ENCODE measurements around the gene TMEM33. TPM values are rescaled to one million over a fixed set of nuclear protein-coding genes. Genes with fewer than 3 reads are reported as not detected.
A peak's percentile ranks its signal among the peaks of the same experiment; 100 is the strongest.
"Not testable (repeated sequence)": the region's sequence is repeated elsewhere in the genome, so short reads cannot be mapped to it uniquely, and the experiment has no call there.

The TMEM33 gene, protein sequence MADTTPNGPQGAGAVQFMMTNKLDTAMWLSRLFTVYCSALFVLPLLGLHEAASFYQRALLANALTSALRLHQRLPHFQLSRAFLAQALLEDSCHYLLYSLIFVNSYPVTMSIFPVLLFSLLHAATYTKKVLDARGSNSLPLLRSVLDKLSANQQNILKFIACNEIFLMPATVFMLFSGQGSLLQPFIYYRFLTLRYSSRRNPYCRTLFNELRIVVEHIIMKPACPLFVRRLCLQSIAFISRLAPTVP
- 30.8 and 46.0 TPM in 2 replicates for total RNA-seq (2014; rRNA removed; shearing (Covaris generic))

DNA sequence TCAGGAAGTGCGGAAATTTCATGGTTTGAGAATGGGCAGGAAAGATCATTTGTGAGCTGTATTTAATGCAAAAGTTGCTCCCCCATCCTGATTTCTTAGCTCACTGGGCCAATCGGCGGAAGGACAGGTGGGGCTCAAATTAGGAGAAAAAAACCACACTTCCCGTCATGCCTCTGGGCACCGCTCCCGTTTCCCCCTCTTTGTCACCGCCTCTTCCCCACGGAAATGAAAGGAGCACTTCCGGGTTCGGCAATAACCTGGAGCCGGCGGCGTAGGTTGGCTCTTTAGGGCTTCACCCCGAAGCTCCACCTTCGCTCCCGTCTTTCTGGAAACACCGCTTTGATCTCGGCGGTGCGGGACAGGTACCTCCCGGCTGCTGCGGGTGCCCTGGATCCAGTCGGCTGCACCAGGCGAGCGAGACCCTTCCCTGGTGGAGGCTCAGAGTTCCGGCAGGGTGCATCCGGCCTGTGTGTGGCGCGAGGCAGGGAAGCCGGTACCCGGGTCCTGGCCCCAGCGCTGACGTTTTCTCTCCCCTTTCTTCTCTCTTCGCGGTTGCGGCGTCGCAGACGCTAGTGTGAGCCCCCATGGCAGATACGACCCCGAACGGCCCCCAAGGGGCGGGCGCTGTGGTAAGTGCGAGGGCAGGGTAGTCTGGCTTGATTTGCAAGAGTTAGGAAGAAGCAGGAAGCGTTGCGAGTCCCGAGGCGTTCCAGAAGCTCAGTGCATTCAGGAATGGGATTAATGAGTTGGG, at the start of gene TMEM33:
TMEM33 (plus strand) TSS at position 529 of the 751 bp plus-strand sequence; CDS start at position 585, 56 bp downstream.
- DNase-seq (ENCODE audit: low read depth in 1 of 2, low spot score in 2 of 2), result peak; percentile 72 to 77
- Histone ChIP-seq H3K9me3 (replicated peaks) (no peaks in the 10 kb centered on the region), H3K4me3 (peak within 1 kb of the TSS; percentile 70), H3K27ac (peak within 1 kb of the TSS; percentile 25), H3K36me3 (peaks cover 6% of the 10 kb centered on the region), H3K27me3 (replicated peaks) (no peaks in the 10 kb centered on the region), H3K4me1 (replicated peaks) (peaks cover 4% of the 10 kb centered on the region; the same call in 1 of the 2 replicates)

DNA sequence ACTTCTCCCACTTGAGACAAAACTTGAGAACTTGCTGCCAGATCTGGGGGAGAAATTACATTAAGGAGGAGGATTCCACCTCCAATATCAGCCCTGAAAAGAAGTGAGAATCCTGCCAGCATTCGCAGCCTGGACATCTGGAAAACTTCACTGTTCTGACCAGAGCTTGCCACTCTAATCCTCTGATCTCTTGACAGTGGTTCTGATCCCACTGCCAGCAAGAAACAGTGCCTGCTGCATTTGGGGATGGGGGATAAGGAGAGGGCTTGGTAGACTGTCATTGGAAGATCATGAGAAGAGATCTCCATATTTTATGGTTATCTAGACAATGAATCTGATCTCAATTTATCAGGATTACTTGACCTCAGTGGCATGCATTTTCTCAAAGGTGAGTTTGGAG, 49.8 kb upstream of the TMEM33 start:
- Histone ChIP-seq H3K4me1 (replicated peaks) (0 out of 2 replicates have a peak, but pooled peaks cover 7% of the 10 kb centered on the region), H3K4me3 (no peak overlapping the region), H3K27ac (no peak overlapping the region), H3K9me3 (replicated peaks) (no peaks in the 10 kb centered on the region), H3K27me3 (replicated peaks) (peaks cover 20% of the 10 kb centered on the region), H3K36me3 (no peaks in the 10 kb centered on the region)
- no peak for DNase-seq (ENCODE audit: low read depth in 1 of 2, low spot score in 2 of 2)

DNA sequence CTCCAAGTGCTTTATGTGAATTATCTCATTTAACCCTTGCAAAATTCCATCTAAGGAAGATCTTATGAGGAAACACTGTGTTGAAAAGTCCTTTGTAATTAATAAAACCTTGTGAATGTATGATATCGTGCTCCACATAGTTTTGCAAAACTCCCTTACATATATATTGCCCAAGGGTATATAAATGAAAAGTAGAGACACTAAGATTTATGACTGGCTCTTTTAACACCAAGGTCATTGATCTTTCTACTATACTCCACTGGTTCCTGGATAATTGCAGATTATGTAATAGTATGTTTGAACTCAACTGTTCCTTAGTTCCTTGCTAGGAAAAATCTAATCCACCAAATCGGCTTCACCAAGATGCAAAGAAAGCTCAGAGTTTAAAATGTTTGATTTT, 48.0 kb upstream of the TMEM33 start:
- Histone ChIP-seq H3K4me1 (replicated peaks) (0 out of 2 replicates have a peak, but pooled peaks cover 2% of the 10 kb centered on the region), H3K4me3 (no peak overlapping the region), H3K9me3 (replicated peaks) (no peaks in the 10 kb centered on the region), H3K27me3 (replicated peaks) (peaks cover 7% of the 10 kb centered on the region), H3K27ac (no peak overlapping the region), H3K36me3 (no peaks in the 10 kb centered on the region)
- DNase-seq (ENCODE audit: low read depth in 1 of 2, low spot score in 2 of 2), result no peak

DNA sequence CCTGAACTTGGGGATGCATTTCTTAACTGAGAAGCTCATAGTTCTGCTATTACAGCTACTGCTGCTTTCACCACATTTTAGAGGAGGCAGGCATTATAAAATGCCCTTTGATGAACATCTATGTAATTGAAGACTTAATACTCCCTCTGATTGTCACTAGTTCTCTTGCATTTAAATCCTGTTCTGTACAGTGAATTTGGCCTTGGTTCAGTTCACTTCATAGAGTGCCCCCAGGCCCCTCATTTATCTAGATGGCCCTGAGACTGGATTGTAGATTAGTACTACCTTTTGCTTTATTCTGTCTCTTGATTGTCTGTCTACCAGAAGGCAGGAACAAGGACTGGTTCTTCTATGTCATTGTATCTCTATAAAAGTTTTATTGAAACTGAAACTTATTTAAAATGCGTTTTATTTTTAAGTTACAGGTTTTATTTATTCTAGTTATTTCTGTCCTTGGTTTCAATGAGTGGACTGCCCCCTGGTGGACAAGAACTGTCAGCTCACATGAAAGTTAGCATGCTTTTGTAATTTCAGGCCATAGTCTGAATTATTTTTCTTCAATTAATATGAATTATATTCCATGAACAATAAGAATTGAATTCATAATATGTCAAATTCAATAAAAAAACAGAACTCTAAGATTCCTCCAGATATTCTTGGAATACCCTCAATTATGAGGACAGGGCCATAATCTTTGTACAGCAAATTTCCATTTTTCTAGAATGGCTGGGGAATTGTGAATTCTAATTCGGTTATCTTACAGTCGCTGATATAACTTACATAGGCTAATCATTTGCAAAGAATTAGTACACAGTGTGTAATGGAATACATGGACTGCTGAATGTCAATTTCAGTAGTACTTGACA, 47.2 kb upstream of the TMEM33 start:
- Histone ChIP-seq H3K27ac (no peak overlapping the region), H3K9me3 (replicated peaks) (no peaks in the 10 kb centered on the region), H3K27me3 (replicated peaks) (peaks cover 3% of the 10 kb centered on the region; the same call in 1 of the 2 replicates), H3K4me1 (replicated peaks) (no peaks in the 10 kb centered on the region), H3K4me3 (no peak overlapping the region), H3K36me3 (no peaks in the 10 kb centered on the region)
- DNase-seq (ENCODE audit: low read depth in 1 of 2, low spot score in 2 of 2), result peak in 1 of 2 experiments; percentile 4

DNA sequence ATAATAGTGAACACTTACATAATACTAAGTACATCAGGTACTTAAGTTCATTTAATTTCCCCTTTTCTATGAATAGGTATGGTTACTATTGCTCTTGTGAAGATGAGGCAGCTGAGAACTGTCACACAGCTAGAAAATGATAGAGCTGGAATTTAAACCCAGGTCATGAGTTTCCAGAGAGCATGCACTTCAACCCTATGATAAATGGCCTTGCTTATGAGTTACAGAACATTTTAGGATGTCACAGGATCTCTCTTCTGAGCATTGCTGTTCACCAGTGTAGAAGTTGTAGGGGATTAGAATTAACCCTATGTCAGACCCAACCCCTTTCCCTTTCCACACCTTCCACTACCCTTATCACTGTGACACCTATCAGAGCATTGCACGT, 46.5 kb upstream of the TMEM33 start:
- Histone ChIP-seq H3K4me1 (replicated peaks) (no peaks in the 10 kb centered on the region), H3K4me3 (no peak overlapping the region), H3K9me3 (replicated peaks) (no peaks in the 10 kb centered on the region), H3K27me3 (replicated peaks) (peaks cover 3% of the 10 kb centered on the region; the same call in 1 of the 2 replicates), H3K36me3 (no peaks in the 10 kb centered on the region), H3K27ac (no peak overlapping the region)
- DNase-seq (ENCODE audit: low read depth in 1 of 2, low spot score in 2 of 2), result no peak

DNA sequence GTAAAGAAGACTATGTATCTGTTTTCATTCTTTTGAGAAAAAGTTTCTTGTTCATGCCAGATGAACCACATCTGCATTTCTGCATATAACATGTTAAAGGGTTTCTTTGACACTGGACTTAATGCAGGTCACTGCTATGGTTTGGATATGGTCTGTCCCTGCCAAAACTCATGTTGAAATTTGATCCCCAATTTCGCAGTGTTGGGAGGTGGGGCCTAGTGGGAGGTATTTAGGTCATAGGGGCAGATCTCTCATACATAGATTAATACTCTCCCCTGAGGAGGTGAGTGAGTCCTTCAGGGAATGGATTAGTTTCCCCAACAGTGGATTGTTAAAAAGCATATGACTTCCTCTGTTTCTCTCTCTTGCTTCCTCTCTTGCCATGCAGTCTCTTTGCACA, 45.9 kb upstream of the TMEM33 start:
- DNase-seq (ENCODE audit: low read depth in 1 of 2, low spot score in 2 of 2), result no peak
- Histone ChIP-seq H3K4me3 (no peak overlapping the region), H3K27me3 (replicated peaks) (peaks cover 3% of the 10 kb centered on the region; the same call in 1 of the 2 replicates), H3K4me1 (replicated peaks) (no peaks in the 10 kb centered on the region), H3K27ac (no peak overlapping the region), H3K9me3 (replicated peaks) (no peaks in the 10 kb centered on the region), H3K36me3 (no peaks in the 10 kb centered on the region)

DNA sequence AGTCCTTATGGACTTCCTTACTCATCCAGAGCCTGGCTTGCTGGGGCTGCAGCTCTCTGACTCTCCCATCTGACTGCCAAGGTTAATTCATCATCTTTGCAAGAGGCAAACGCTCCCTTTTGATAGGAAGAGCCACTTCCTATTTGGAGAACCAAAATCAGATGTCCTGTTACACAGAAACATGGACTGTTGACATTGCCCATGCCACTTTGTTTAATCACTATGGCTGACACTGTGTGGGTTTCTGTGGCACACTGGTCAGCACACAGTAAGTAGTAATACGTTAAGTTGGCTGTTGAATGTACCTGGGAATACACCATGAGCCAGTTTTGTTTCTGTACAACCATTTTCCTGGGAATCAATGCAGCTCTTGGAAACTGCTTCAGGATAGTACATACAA, 45.1 kb upstream of the TMEM33 start:
- Histone ChIP-seq H3K9me3 (replicated peaks) (no peaks in the 10 kb centered on the region), H3K27me3 (replicated peaks) (peaks cover 3% of the 10 kb centered on the region; the same call in 1 of the 2 replicates), H3K4me1 (replicated peaks) (no peaks in the 10 kb centered on the region), H3K27ac (no peak overlapping the region), H3K4me3 (no peak overlapping the region), H3K36me3 (no peaks in the 10 kb centered on the region)
- DNase-seq (ENCODE audit: low read depth in 1 of 2, low spot score in 2 of 2), result no peak

DNA sequence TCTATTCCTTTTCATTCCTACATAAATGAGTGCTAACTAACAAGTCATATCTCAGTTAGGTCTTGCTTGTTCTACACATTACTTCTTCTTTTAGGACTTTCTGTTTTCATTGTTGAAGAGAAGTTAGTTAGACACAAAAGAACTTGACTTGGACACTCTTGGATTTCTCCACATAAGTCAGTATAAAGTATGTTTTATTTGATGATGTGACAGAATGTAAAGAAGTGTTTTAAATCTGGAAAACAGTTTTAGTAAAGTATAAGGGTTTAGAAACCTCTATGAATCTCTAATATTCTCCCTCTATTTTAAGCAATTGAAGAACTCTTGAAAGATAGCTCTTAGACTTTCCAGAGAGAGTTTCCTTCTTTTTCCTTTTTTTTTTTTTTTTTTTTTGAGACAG, 38.6 kb upstream of the TMEM33 start:
- Histone ChIP-seq H3K4me3 (no peak overlapping the region), H3K27me3 (replicated peaks) (no peaks in the 10 kb centered on the region), H3K9me3 (replicated peaks) (no peaks in the 10 kb centered on the region), H3K4me1 (replicated peaks) (no peaks in the 10 kb centered on the region), H3K27ac (no peak overlapping the region), H3K36me3 (no peaks in the 10 kb centered on the region)
- no peak for DNase-seq (ENCODE audit: low read depth in 1 of 2, low spot score in 2 of 2)

DNA sequence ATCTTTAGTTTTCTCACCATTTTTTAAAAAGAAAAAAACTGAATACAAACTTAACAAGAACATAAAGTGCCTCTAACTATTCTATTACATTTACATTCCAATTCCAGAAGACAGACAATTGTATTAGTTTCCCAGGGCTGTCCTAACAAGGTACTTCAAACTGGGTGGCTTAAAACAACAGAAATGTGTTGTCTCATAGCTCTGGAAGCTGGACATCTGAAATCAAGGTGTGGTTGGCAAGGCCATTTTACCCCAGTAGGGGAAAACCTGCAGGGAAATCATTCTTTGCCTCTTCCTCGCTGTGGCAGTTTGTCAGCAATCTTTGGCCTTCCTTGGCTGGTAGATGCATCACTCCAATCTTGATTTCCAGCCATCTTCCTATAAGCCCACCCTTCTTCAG, 37.5 kb upstream of the TMEM33 start:
- Histone ChIP-seq H3K9me3 (replicated peaks) (no peaks in the 10 kb centered on the region), H3K4me1 (replicated peaks) (no peaks in the 10 kb centered on the region), H3K36me3 (no peaks in the 10 kb centered on the region), H3K27ac (no peak overlapping the region), H3K27me3 (replicated peaks) (no peaks in the 10 kb centered on the region), H3K4me3 (no peak overlapping the region)
- no peak for DNase-seq (ENCODE audit: low read depth in 1 of 2, low spot score in 2 of 2)

DNA sequence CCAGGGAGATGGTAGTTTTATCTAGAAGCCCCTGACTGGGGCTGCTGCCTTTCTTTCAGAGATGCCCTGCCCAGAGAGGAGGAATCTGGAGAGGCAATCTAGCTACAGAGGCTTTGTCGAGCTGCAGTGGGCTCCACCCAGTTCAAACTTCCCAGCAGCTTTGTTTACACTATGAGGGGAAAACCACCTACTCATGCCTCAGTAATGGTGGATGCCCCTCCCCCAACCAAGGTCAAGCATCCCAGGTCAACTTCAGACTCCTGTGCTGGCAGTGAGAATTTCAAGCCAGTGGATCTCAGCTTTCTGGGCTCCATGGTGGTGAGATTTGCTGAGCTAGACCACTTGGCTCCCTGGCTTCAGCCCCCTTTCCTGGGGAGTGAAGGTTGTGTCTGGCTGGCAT, 26.1 kb upstream of the TMEM33 start:
- H3K27me3 ChIP-seq (replicated peaks); H3K4me1 ChIP-seq (replicated peaks); H3K27ac ChIP-seq; H3K9me3 ChIP-seq (replicated peaks); DNase-seq (ENCODE audit: low read depth in 1 of 2, low spot score in 2 of 2); H3K4me3 ChIP-seq; H3K36me3 ChIP-seq: not testable (repeated sequence)

DNA sequence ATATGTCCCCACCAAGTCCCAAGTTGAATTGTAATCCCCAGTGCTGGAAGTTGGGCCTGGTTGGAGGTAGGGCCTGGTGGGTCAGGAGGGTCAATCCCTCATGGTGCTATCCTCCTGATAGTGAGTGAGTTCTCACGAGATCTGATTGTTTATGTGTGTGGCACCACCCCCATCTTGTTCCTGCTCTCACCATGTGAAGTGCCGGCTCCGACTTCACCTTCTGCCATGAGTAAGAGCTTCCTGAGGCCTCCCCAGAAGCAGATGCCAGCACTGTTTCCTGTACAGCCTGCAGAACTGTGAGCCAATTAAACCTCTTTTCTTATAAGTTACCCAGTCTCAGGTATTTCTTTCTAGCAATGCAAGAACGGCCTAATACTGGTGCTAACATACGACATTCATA, 22.7 kb upstream of the TMEM33 start:
- Histone ChIP-seq H3K27ac (no peak overlapping the region), H3K36me3 (no peaks in the 10 kb centered on the region), H3K4me1 (replicated peaks) (no peaks in the 10 kb centered on the region), H3K9me3 (replicated peaks) (no peaks in the 10 kb centered on the region), H3K4me3 (no peak overlapping the region), H3K27me3 (replicated peaks) (no peaks in the 10 kb centered on the region)
- no peak for DNase-seq (ENCODE audit: low read depth in 1 of 2, low spot score in 2 of 2)

DNA sequence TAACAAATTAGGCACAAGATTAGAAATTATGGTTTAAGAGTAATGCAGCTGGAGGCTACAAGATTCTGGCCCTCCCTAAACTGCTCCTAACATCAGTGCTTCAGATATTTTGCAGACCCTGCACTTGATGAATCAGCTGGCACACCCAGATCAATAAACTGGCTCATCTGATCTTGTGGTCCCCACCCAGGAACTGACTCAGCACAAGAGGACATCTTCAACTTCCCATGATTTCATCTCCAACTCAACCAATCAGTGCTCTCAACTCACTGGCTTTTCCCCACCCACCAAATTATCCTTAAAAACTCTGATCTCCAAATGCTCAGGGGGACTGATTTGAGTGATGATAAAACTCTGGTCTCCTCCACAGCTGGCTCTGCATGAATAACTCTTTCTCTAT, 21.7 kb upstream of the TMEM33 start:
- Histone ChIP-seq H3K4me3 (no peak overlapping the region), H3K27me3 (replicated peaks) (no peaks in the 10 kb centered on the region), H3K36me3 (no peaks in the 10 kb centered on the region), H3K27ac (no peak overlapping the region), H3K4me1 (replicated peaks) (no peaks in the 10 kb centered on the region), H3K9me3 (replicated peaks) (no peaks in the 10 kb centered on the region)
- DNase-seq (ENCODE audit: low read depth in 1 of 2, low spot score in 2 of 2), result no peak

DNA sequence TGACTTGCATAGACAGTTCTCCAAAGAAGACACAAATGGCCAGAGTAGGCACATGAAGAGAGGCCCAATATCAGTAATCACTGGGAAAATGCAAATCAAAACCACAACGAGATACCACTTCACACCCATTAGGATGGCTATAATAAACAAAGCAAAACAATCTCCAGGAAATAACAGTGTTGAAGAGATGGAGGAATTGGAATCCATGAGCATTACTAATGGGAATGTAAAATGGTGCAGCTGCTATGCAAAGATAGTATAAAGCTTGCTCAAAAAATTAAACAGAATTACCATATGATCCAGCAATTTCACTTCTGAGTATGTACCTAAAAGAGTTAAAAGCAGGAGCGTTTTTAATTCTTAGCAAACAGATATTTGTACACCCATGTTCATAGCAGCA, 17.0 kb upstream of the TMEM33 start:
- no peak for DNase-seq (ENCODE audit: low read depth in 1 of 2, low spot score in 2 of 2)
- Histone ChIP-seq H3K27me3 (replicated peaks) (no peaks in the 10 kb centered on the region), H3K9me3 (replicated peaks) (no peaks in the 10 kb centered on the region), H3K36me3 (no peaks in the 10 kb centered on the region), H3K4me1 (replicated peaks) (0 out of 2 replicates have a peak, but pooled peaks cover 9% of the 10 kb centered on the region), H3K27ac (no peak overlapping the region), H3K4me3 (no peak overlapping the region)

DNA sequence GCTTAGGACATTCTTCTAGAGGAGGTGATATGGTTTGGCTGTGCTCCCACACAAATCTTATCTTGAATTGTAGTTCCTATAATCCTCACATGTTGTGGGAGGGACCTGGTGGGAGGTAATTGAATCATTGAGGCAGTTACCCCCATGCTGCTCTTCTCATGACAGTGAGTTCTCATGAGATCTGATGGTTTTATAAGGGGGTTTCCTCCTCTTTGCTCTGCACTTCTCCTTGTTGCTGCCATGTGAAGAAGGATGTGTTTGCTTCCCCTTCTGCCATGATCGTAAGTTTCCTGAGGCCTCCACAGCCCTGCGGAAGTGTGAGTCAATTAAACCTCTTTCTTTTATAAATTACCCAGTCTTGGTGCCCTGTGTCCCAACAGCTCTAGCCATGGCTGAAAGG, 14.8 kb upstream of the TMEM33 start:
- H3K9me3 ChIP-seq (replicated peaks), result not testable (repeated sequence)

More for the DNA sequence above, 14.8 kb upstream of the TMEM33 start:
- H3K4me1 ChIP-seq (replicated peaks); H3K36me3 ChIP-seq; H3K27me3 ChIP-seq (replicated peaks); H3K27ac ChIP-seq; H3K4me3 ChIP-seq; DNase-seq (ENCODE audit: low read depth in 1 of 2, low spot score in 2 of 2): not testable (repeated sequence)
